Natural killer cell (primary cell): ENCODE measurements around the gene SPATA31D3. TPM values are rescaled to one million over a fixed set of nuclear protein-coding genes. Genes with fewer than 3 reads are reported as not detected.
"Not testable (repeated sequence)": the region's sequence is repeated elsewhere in the genome, so short reads cannot be mapped to it uniquely, and the experiment has no call there.

Source experiments
- ATAC-seq, 3 donors: fragments of 150-1000 bp in 2 of 3; fragments of 200-7000 bp in 1 of 3; cut with Tn5 transposase; 1 replicate in 1 of 3; 2 replicates in 2 of 3; pipeline ENCODE4 v1.10.0; 2021; ENCODE audit warnings: mild to moderate bottlenecking in 2 of 3, moderate library complexity in 2 of 3
- DNase-seq, 2 donors: peaks; one replicate each; pipeline versions ENCODE4 v3.0.0 to v3.0.0-alpha.2; 2013 to 2021; ENCODE audit warnings: mixed read lengths in 1 of 2
- H3K27ac ChIP-seq: one replicate; pipeline ENCODE4 v1.5.1; 2013; ENCODE audit warnings: mild to moderate bottlenecking, low read length
- H3K27me3 ChIP-seq: one replicate; pipeline ENCODE4 v1.6.1; 2013; ENCODE audit warnings: low read length; ENCODE audit not compliant: control insufficient read depth, insufficient read depth
- H3K36me3 ChIP-seq: one replicate; pipeline ENCODE4 v1.6.1; 2013; ENCODE audit warnings: low read length; ENCODE audit not compliant: control insufficient read depth, insufficient read depth
- H3K4me1 ChIP-seq: one replicate; pipeline ENCODE4 v1.6.1; 2013; ENCODE audit warnings: low read length; ENCODE audit not compliant: control insufficient read depth, insufficient read depth
- H3K4me3 ChIP-seq: one replicate; pipeline ENCODE4 v1.5.1; 2013; ENCODE audit warnings: low read length
- H3K9me3 ChIP-seq: one replicate; pipeline ENCODE4 v1.6.1; 2013; ENCODE audit warnings: low read length; ENCODE audit not compliant: control insufficient read depth, insufficient read depth
- H3K27ac Mint-ChIP-seq, 2 donors: one replicate each; pipeline ENCODE4 v1.8.0; 2022; ENCODE audit warnings: mild to moderate bottlenecking in 2 of 2, mixed read lengths in 2 of 2, moderate library complexity in 1 of 2
- H3K27me3 Mint-ChIP-seq, 2 donors: one replicate each; pipeline ENCODE4 v1.8.0; 2022; ENCODE audit warnings: low read depth in 2 of 2, mixed read lengths in 2 of 2
- H3K36me3 Mint-ChIP-seq: one replicate; pipeline ENCODE4 v1.8.0; 2022; ENCODE audit warnings: mixed read lengths
- H3K4me1 Mint-ChIP-seq, 2 donors: one replicate each; pipeline ENCODE4 v1.8.0; 2022; ENCODE audit warnings: mixed read lengths in 2 of 2
- H3K4me3 Mint-ChIP-seq: one replicate; pipeline ENCODE4 v1.8.0; 2022; ENCODE audit warnings: mild to moderate bottlenecking, moderate library complexity, mixed read lengths
- H3K9me3 Mint-ChIP-seq, 2 donors: one replicate each; pipeline ENCODE4 v1.8.0; 2022; ENCODE audit warnings: mixed read lengths in 2 of 2
- CTCF ChIP-seq: fragments of 200-600 bp; IDR thresholded peaks from one replicate; pipeline ENCODE4 v1.8.0; 2022; ENCODE audit warnings: antibody characterized with exemption
- WGBS: methylation state at CpG from one replicate; pipeline ENCODE4 v1.1.7; 2013; ENCODE audit warnings: missing lambda C conversion rate; ENCODE audit not compliant: insufficient coverage; 5-methylcytosine and 5-hydroxymethylcytosine counted together
- intact Hi-C: fragments of 100-400 bp; cut with micrococcal nuclease; formaldehyde crosslinking; loops from one replicate; pipeline ENCODE4 v1.14.2; 2022
- total RNA-seq, 4 donors: library from RNA; stranded (reverse); fragments of 120-200 nt in 1 of 4; gene quantifications; one replicate each; pipeline versions ENCODE4 v1.2.3 to v1.2.4, GENCODE V29; 2013 to 2022

Gene SPATA31D3
- total RNA-seq, 3 donors from 2014 or later (not counting 1 experiment from before 2014, with no cell fraction given), result not detected

GRCh38 chr9:81948650-81949049 lies 5.3 kb downstream of the SPATA31D3 start:
- H3K27ac Mint-ChIP-seq, H3K9me3 ChIP-seq, H3K36me3 ChIP-seq, H3K27me3 ChIP-seq, H3K4me3 Mint-ChIP-seq, intact Hi-C loops, H3K4me3 ChIP-seq, ATAC-seq, H3K9me3 Mint-ChIP-seq, H3K27me3 Mint-ChIP-seq, H3K27ac ChIP-seq, H3K36me3 Mint-ChIP-seq, H3K4me1 ChIP-seq, DNase-seq, H3K4me1 Mint-ChIP-seq: not testable (repeated sequence)
- WGBS, result no CpG with 5 or more reads among the region's 3 CpGs

DNA sequence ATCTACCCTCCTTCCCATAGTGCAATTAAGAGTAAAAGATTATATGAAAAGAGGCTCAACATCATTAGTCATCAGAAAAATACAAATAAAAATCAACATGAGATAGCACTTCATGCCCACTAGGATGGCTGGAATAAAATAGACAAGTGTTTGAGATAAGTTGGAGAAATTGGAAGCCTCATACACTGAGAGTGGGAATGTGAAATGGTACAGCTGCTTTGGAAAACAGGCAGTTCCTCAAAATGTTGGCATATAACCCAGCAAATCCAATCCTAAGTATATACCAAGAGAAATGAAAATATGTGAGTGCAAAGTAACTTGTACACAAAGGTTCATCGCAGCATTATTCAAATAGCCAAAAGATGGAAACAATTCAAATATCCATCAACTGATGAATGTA lies 9.8 kb downstream of the SPATA31D3 start:
- H3K36me3 Mint-ChIP-seq, result peaks cover 7% of the 10 kb centered on the region
- DNase-seq (no peak), ATAC-seq (no peak)
- no CpG with 5 or more reads among the region's 1 CpG for WGBS
- H3K9me3 Mint-ChIP-seq, result peaks cover 5 to 10% of the 10 kb centered on the region in 2 donors
- peaks cover 11% of the 10 kb centered on the region for H3K9me3 ChIP-seq
- TF ChIP-seq CTCF, result no peak
- no peak overlapping the region for H3K27ac ChIP-seq
- no peaks in the 10 kb centered on the region for H3K27me3 ChIP-seq
- H3K36me3 ChIP-seq, result no peaks in the 10 kb centered on the region
- H3K27me3 Mint-ChIP-seq, result no peaks in the 10 kb centered on the region
- no peaks in the 10 kb centered on the region for H3K4me1 Mint-ChIP-seq
- H3K27ac Mint-ChIP-seq, result no peak overlapping the region
- H3K4me3 ChIP-seq, result no peak overlapping the region
- H3K4me1 ChIP-seq, result no peaks in the 10 kb centered on the region
- intact Hi-C loops, result no loop called here
- no peak overlapping the region for H3K4me3 Mint-ChIP-seq

DNA sequence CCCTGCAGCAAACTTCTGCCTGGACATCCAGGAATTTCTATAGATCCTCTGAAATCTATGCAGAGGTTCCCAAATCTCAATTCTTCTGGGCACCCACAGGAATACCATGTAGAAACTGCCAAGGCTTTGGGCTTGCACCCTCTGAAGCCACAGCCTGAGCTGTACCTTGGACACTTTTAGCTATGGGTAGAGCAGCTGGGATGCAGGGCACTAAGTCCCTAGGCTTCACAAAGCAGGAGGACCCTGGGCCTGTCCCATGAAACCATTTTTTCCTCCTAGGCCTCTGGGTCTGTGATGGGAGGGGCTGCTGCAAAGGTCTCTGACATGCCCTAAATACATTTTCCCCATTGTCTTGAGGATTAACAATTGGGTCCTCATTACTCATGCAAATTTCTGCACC lies 12.3 kb downstream of the SPATA31D3 start:
- H3K36me3 Mint-ChIP-seq, result peaks cover 7% of the 10 kb centered on the region
- H3K4me1 ChIP-seq, result no peaks in the 10 kb centered on the region
- H3K27me3 Mint-ChIP-seq, result no peaks in the 10 kb centered on the region
- ATAC-seq, result no peak
- H3K9me3 ChIP-seq, result peaks cover 11% of the 10 kb centered on the region
- peaks cover 6 to 13% of the 10 kb centered on the region in 2 donors for H3K9me3 Mint-ChIP-seq
- no peak for DNase-seq
- H3K4me1 Mint-ChIP-seq, result no peaks in the 10 kb centered on the region
- no peak overlapping the region for H3K4me3 ChIP-seq
- no peaks in the 10 kb centered on the region for H3K36me3 ChIP-seq
- no peak overlapping the region for H3K27ac Mint-ChIP-seq
- no peak overlapping the region for H3K27ac ChIP-seq
- no peak for TF ChIP-seq CTCF
- H3K4me3 Mint-ChIP-seq, result no peak overlapping the region
- intact Hi-C loops, result no loop called here
- no peaks in the 10 kb centered on the region for H3K27me3 ChIP-seq

- Histone ChIP-seq H3K27ac (no peak overlapping the region), H3K9me3 (no peaks in the 10 kb centered on the region), H3K36me3 (no peaks in the 10 kb centered on the region), H3K4me3 (no peak overlapping the region), H3K4me1 (no peaks in the 10 kb centered on the region), H3K27me3 (no peaks in the 10 kb centered on the region)
- Mint-ChIP-seq H3K27ac (no peak overlapping the region), H3K27me3 (no peaks in the 10 kb centered on the region), H3K36me3 (no peaks in the 10 kb centered on the region), H3K4me1 (no peaks in the 10 kb centered on the region), H3K4me3 (no peak overlapping the region), H3K9me3 (no peaks in the 10 kb centered on the region)
- WGBS, result 90% methylated on average over 2 of the region's 6 CpGs
- DNase-seq (no peak), ATAC-seq (no peak)
- intact Hi-C loops, result no loop called here
- no peak for TF ChIP-seq CTCF
These were observed 21.2 kb downstream of the SPATA31D3 start for GRCh38 chr9:81964218-81965171.
